Endothelial cell of umbilical vein (primary cell): ENCODE measurements around the gene MTERF1. TPM values are rescaled to one million over a fixed set of nuclear protein-coding genes. Genes with fewer than 3 reads are reported as not detected.

ENCODE experiments used
- BruUV-seq: library from RNA; stranded (reverse); fragments of 400-500 nt; replicated peaks from 2 replicates; lab custom pipeline; 2021; lab: Mats Ljungman, UMichigan
- CTCF ChIA-PET: fragments of 300-600, 350-600 bp; sonication (Branson Sonifier 250); formaldehyde crosslinking; loops from one replicate; lab custom pipeline; 2021; ENCODE audit warnings: antibody characterized with exemption, inconsistent platforms; lab: Charles Lee
- POLR2A ChIA-PET: fragments of 300-600, 350-600 bp; sonication (Branson Sonifier 250); formaldehyde crosslinking; loops from one replicate; lab custom pipeline; 2021; ENCODE audit warnings: antibody characterized with exemption, inconsistent platforms; lab: Charles Lee
- DNase-seq: peaks from one replicate; pipeline ENCODE4 v3.0.0-alpha.2; 2011; ENCODE audit warnings: low read depth, low spot score
- FAIRE-seq: peaks from 2 replicates; lab custom pipeline; 2011; peaks lifted over from hg19 to GRCh38; lab: Jason Lieb, UNC
- H2AFZ ChIP-seq: 2 replicates; pipeline ENCODE4 v1.6.0; 2012; ENCODE audit warnings: low read depth, low read length, control low read depth, inconsistent platforms
- H3K27ac ChIP-seq: 2 replicates; pipeline ENCODE4 v1.5.1; 2011; ENCODE audit warnings: low read depth, mild to moderate bottlenecking, control low read depth, low read length, moderate library complexity; ENCODE audit not compliant: insufficient read depth
- H3K27me3 ChIP-seq, 2 experiments: 2 replicates each; pipeline versions ENCODE4 v1.6.0 to v1.6.1; 2011; ENCODE audit warnings: low read length in 2 of 2, mixed read lengths in 1 of 2; ENCODE audit not compliant: control insufficient read depth in 2 of 2, insufficient read depth in 2 of 2
- H3K36me3 ChIP-seq, 2 experiments: 2 replicates in 1 of 2; 3 replicates in 1 of 2; pipeline ENCODE4 v1.5.1; 2011; ENCODE audit warnings: low read length in 2 of 2, mild to moderate bottlenecking in 1 of 2, moderate library complexity in 1 of 2; ENCODE audit not compliant: control insufficient read depth in 2 of 2, insufficient read depth in 2 of 2; ENCODE audit errors: extremely low read depth in 1 of 2
- H3K4me1 ChIP-seq: 3 replicates; pipeline ENCODE4 v1.5.1; 2011; ENCODE audit warnings: mild to moderate bottlenecking, low read length; ENCODE audit not compliant: control insufficient read depth, insufficient read depth; ENCODE audit errors: extremely low read depth
- H3K4me2 ChIP-seq: 2 replicates; pipeline ENCODE4 v1.6.1; 2011; ENCODE audit warnings: low read length, control low read depth, mixed read lengths; ENCODE audit not compliant: insufficient read depth
- H3K4me3 ChIP-seq, 3 experiments: fragments of 200-600 bp in 1 of 3; sonication (generic), shearing (Covaris generic) in 1 of 3; replicated peaks in 1 of 3; 2 replicates each; pipeline ENCODE4 v1.5.1; 2011 to 2016; ENCODE audit warnings: control low read depth in 3 of 3, low read length in 3 of 3, mild to moderate bottlenecking in 2 of 3, inconsistent platforms in 1 of 3, low read depth in 1 of 3, moderate library complexity in 1 of 3; ENCODE audit not compliant: insufficient read depth in 1 of 3
- H3K79me2 ChIP-seq: 2 replicates; pipeline ENCODE4 v1.6.0; 2012; ENCODE audit warnings: low read length, inconsistent platforms; ENCODE audit not compliant: control insufficient read depth, insufficient read depth
- H3K9ac ChIP-seq: replicated peaks from 2 replicates; pipeline ENCODE3; 2011; ENCODE audit warnings: low read length, control low read depth; ENCODE audit not compliant: insufficient read depth; ENCODE audit errors: extremely low read depth
- H3K9me1 ChIP-seq: replicated peaks from 3 replicates; pipeline ENCODE4 v1.6.0; 2011; ENCODE audit warnings: mild to moderate bottlenecking, low read length; ENCODE audit not compliant: control insufficient read depth, insufficient read depth; ENCODE audit errors: extremely low read depth
- H3K9me3 ChIP-seq: replicated peaks from 2 replicates; pipeline ENCODE4 v1.5.1; 2012; ENCODE audit warnings: low read length, inconsistent platforms; ENCODE audit not compliant: control insufficient read depth, insufficient read depth
- H4K20me1 ChIP-seq: replicated peaks from 2 replicates; pipeline ENCODE3; 2011; ENCODE audit warnings: mild to moderate bottlenecking, low read length; ENCODE audit not compliant: control insufficient read depth, insufficient read depth; ENCODE audit errors: extremely low read depth
- CTCF ChIP-seq, 2 donors: IDR thresholded peaks; 1 replicate in 1 of 2; 2 replicates in 1 of 2; pipeline ENCODE4 v1.5.1; 2011; ENCODE audit warnings: low read length in 2 of 2, mild to moderate bottlenecking in 2 of 2, moderate library complexity in 2 of 2, control low read depth in 1 of 2, inconsistent platforms in 1 of 2, low read depth in 1 of 2; ENCODE audit not compliant: insufficient read depth in 1 of 2; ENCODE audit errors: extremely low read depth in 1 of 2
- EZH2 ChIP-seq: IDR thresholded peaks from 2 replicates; pipeline ENCODE4 v1.6.1; 2012; ENCODE audit warnings: borderline replicate concordance, low read depth, mild to moderate bottlenecking, moderate library complexity, low read length, inconsistent platforms; ENCODE audit not compliant: severe bottlenecking
- FOS ChIP-seq: IDR thresholded peaks from 2 replicates; pipeline ENCODE4 v1.6.1; 2011; ENCODE audit warnings: mild to moderate bottlenecking, low read length, moderate library complexity, borderline replicate concordance; ENCODE audit not compliant: insufficient read depth
- GATA2 ChIP-seq: IDR thresholded peaks from 2 replicates; pipeline ENCODE4 v1.7.0; 2011; ENCODE audit warnings: low read depth, mild to moderate bottlenecking, moderate library complexity, mixed read lengths, low read length; ENCODE audit not compliant: insufficient read length, insufficient read depth
- JUN ChIP-seq: IDR thresholded peaks from 2 replicates; pipeline ENCODE4 v1.6.1; 2011; ENCODE audit warnings: borderline replicate concordance, low read depth; ENCODE audit not compliant: insufficient read length, insufficient read depth
- MAX ChIP-seq: IDR thresholded peaks from 2 replicates; pipeline ENCODE4 v1.6.1; 2011; ENCODE audit not compliant: insufficient read depth, insufficient read length
- MYC ChIP-seq: IDR thresholded peaks from one replicate; pipeline ENCODE4 v1.6.1; 2011; ENCODE audit warnings: mild to moderate bottlenecking, low read depth, low read length
- POLR2A ChIP-seq: IDR thresholded peaks from 2 replicates; pipeline ENCODE4 v1.6.1; 2012; ENCODE audit warnings: low read depth, mild to moderate bottlenecking, control low read depth, low read length
- POLR2AphosphoS5 ChIP-seq: IDR thresholded peaks from 2 replicates; pipeline ENCODE4 v1.6.1; 2012; ENCODE audit warnings: low read depth, mild to moderate bottlenecking, control low read depth, low read length, moderate library complexity; ENCODE audit not compliant: insufficient read depth
- dilution Hi-C: fragments of 300-500 bp; cut with MboI; formaldehyde crosslinking; loops from one replicate; pipeline ENCODE4 v1.15.0; 2019; ENCODE audit warnings: low sequenced_read_pairs; ENCODE audit not compliant: extremely low pct_ligation_motif_present
- intact Hi-C: fragments of 100-400 bp; cut with micrococcal nuclease; formaldehyde crosslinking; loops from one replicate; pipeline ENCODE4 v1.10.0; 2022
- polyA plus RNA-seq, 4 experiments: library from polyadenylated mRNA; depleted of rRNA in 3 of 4; stranded (reverse) in 3 of 4; unstranded in 1 of 4; fragments of >200 nt; gene quantifications; 2 replicates each; pipeline versions ENCODE4 v1.2.1 to v1.2.3, GENCODE V29; 2011 to 2012; ENCODE audit warnings: missing spikeins in 1 of 4
- total RNA-seq: library from RNA; stranded (reverse); gene quantifications from 2 replicates; pipeline ENCODE4 v1.2.3, GENCODE V29; 2021

MTERF1 gene
- total and polyA plus RNA-seq, 2 donors (not counting 3 experiments of a cell fraction or from before 2014, with no cell fraction given) = 3.1 to 10.2 TPM

GRCh38 chr7:91824201-91824600 is 56.3 kb downstream of the MTERF1 start:
- H3K9ac ChIP-seq = no peak overlapping the region
- no peaks in the 10 kb centered on the region for H3K79me2 ChIP-seq
- no peak for FAIRE-seq
- TF ChIP-seq EZH2 (no peak), POLR2A (no peak), MYC (no peak), GATA2 (no peak), MAX (no peak), JUN (no peak), FOS (no peak), POLR2AphosphoS5 (no peak), CTCF (IDR thresholded peaks at IDR 0.05; ENCODE audit: extremely low read depth in 1 of 2, insufficient read depth in 1 of 2, low read depth in 1 of 2, low read length in 2 of 2) (no peak)
- intact Hi-C loops = no loop called here
- H4K20me1 ChIP-seq = no peaks in the 10 kb centered on the region
- H3K4me2 ChIP-seq = no peak overlapping the region
- no peak overlapping the region for H2AFZ ChIP-seq
- H3K4me3 ChIP-seq = no peak overlapping the region
- no peak for DNase-seq
- dilution Hi-C loops = no loop called here
- H3K4me1 ChIP-seq = no peaks in the 10 kb centered on the region
- H3K9me1 ChIP-seq = no peaks in the 10 kb centered on the region
- H3K9me3 ChIP-seq = no peaks in the 10 kb centered on the region
- BruUV-seq = no TSS peak
- ChIA-PET POLR2A (no interaction called here), CTCF (no interaction called here)
- H3K36me3 ChIP-seq = no peaks in the 10 kb centered on the region
- no peaks in the 10 kb centered on the region for H3K27me3 ChIP-seq
- no peak overlapping the region for H3K27ac ChIP-seq

Other genes starting within 250 kb of the MTERF1 start
- gene AKAP9, start 60.2 kb upstream of the MTERF1 start, total RNA-seq = 41.8 and 51.6 TPM in 2 replicates
- 8.3 and 9.5 TPM in 2 replicates for gene AKAP9, start 60.2 kb upstream of the MTERF1 start, polyA plus RNA-seq